GM19324 (cell line): ENCODE results near the gene OR52E5.

Source experiments
- ATAC-seq: cut with Tn5 transposase; IDR thresholded peaks from one replicate; pipeline ENCODE4 v1.9.1; 2021; ENCODE audit warnings: mild to moderate bottlenecking, moderate library complexity; ENCODE audit not compliant: unreplicated experiment, low FRiP score

Gene OR52E5

DNA sequence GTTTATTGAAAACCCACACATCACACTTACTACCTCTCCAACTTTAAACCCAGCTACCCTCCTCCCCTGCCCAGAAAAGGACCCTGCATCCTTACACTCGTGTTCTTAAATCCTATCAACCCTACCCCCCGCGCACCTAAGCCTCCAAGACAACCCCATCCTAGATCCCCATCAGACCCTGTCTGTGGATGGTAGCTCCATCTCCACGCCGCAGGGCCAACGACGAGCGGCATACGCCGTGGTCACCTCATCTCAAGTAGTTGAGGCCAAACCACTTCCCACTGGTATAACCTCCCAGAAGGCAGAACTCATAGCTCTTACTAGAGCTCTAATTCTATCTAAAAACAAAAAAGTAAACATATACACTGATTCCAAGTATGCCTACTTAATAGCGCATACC, 39.7 kb downstream of the OR52E5 start:
- no peak for ATAC-seq

DNA sequence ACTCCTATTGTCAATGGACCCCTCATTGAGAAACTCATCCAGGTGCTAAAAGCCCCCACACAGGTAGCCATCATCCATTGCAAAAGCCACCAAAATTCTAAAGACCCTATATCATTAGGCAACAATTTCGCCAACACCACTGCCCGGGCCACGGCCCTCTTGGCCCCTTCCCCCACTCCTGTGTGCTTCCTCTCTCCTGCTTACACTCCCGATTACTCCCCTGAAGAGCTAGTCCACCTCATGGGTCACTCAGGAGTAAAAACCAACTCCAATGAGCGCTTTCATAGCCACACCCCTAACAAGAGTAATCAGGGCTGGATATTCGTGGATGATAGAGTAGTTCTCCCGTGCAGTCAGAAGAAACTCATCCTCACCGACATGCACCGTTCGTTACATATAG, 40.1 kb downstream of the OR52E5 start:
- no peak for ATAC-seq

DNA sequence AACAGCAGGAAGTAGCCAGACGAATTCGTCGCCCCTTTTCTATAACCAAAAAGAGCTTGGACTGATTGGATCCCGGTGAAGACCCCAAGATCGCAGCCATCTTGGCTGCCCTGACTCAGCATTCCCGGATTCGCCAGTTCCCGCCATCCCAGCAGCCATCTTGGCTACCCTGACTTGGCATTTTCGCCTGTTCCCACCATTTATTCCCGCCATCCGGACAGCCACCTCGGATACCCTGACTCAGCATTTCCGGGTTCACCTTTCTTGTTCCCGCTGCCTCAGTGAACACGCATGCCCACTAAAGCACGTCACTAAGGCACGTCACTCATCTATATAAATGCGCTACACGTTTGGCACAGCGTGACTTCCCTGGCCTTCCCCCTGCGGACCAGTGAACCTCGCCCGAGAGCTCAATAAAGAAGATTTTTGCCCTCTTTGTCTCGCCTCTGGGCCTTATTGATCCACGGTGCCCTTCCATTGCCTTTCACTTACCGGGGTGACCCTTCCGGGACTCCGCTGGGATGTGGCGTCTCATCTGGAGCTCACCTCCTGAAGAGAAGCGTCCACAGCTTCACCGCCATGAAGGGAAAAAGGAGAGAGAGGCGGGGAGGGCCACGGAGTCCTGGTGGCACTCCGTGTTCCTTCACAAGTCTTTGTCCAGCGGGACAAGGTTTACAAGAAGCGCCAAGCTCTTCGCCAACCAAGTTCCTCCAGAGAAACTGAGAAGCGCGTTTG, 45.0 kb downstream of the OR52E5 start:
- ATAC-seq: no peak

DNA sequence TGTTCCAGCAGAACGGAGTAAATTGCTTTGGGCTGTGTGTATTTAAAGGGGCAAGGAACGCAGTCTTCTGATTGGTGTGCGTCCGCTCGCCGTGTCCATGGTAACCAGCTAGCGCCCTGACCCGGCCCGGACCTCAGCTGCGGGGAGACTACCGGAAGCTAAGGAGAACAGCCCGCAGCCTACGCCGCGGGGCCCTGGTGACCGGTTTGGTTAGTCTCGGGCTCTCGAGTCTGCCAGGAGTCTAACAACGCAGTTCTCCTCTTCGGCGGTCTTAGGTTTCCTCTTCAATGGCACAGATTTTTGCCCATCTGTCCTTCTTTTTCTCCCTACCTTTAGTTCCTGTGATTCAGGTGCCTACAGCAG, 45.6 kb downstream of the OR52E5 start:
- ATAC-seq: no peak

DNA sequence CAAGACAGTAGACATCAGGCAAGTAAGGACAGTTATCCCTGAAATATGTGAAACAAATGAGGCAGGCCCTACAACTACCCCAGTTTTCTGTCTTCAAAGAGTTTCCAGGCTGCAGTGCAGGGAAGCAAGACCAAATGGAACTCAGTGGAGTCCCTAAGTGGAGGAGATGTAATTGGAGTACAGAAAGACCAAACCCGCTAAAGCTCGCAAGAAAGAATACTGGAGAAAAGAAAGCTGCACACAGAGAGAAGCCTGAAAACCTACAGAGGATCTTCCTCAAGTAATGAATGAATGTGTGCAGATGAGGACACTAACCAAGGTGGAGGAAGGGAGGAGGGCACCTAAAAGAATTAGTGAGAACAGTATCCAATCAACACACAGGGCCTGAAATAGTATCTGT, 47.7 kb downstream of the OR52E5 start:
- ATAC-seq: no peak

DNA sequence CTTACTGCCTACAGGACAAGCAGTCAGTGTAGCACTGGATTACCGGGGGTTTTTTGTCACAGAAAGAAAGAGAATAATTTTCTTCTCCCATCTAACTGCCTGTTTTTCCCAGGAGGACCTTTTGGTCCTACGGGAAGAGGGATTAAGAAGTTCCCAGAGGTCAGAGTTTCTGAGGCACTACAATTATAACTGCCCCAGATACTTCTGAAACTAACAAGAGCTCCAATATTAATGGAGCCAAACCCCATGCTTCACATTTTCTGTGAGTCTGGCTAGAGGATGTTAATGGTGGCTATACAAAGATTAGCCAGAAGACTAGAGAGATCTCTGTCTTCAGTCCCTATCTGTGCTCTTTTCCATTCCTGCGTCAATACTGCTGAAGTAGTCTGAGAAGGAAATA, 48.9 kb downstream of the OR52E5 start, which contains the start of gene OR56A3:
Gene OR56A3, plus strand, starts transcription at position 301 of the 400 bp plus-strand sequence. CDS start 5,096 bp downstream, outside the sequence.
- ATAC-seq: no peak
